Measurements from ENCODE around the gene SPIRE2. TPM values are rescaled to one million over a fixed set of nuclear protein-coding genes. Genes with fewer than 3 reads are reported as not detected.
"Not testable (repeated sequence)": the region's sequence is repeated elsewhere in the genome, so short reads cannot be mapped to it uniquely, and the experiment has no call there.

Gene SPIRE2
- total RNA-seq, 1 donor from 2014 or later, result 1.4 TPM

DNA sequence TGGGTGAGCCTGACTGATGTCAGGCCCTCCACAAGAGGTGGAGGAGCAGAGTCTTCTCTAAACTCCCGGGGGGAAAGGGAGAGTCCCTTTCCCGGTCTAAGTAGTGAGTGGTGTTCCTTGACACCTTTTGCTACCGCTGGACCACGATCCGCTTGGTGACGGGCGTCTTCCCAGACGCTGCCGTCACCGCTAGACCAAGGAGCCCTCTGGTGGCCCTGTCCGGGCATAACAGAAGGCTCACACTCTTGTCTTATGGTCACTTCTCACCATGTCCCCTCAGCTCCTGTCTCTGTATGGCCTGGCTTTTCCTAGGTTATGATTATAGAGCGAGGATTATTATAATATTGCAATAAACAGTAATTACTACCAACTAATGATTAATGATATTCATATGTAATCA lies 35.2 kb upstream of the SPIRE2 start:
- H3K36me3 Mint-ChIP-seq (ENCODE audit: low read depth); H3K27ac Mint-ChIP-seq (ENCODE audit: unreplicated experiment); H3K4me3 Mint-ChIP-seq (ENCODE audit: unreplicated experiment); DNase-seq (ENCODE audit: low spot score); H3K27me3 Mint-ChIP-seq (ENCODE audit: low read depth); H3K4me1 Mint-ChIP-seq (ENCODE audit: low read depth); H3K9me3 Mint-ChIP-seq (ENCODE audit: low read depth): not testable (repeated sequence)
- TF ChIP-seq, protein P1, sequence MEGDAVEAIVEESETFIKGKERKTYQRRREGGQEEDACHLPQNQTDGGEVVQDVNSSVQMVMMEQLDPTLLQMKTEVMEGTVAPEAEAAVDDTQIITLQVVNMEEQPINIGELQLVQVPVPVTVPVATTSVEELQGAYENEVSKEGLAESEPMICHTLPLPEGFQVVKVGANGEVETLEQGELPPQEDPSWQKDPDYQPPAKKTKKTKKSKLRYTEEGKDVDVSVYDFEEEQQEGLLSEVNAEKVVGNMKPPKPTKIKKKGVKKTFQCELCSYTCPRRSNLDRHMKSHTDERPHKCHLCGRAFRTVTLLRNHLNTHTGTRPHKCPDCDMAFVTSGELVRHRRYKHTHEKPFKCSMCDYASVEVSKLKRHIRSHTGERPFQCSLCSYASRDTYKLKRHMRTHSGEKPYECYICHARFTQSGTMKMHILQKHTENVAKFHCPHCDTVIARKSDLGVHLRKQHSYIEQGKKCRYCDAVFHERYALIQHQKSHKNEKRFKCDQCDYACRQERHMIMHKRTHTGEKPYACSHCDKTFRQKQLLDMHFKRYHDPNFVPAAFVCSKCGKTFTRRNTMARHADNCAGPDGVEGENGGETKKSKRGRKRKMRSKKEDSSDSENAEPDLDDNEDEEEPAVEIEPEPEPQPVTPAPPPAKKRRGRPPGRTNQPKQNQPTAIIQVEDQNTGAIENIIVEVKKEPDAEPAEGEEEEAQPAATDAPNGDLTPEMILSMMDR (IDR thresholded peaks at IDR 0.05), result peak; percentile 86

- no peaks in the 10 kb centered on the region for H3K9me3 Mint-ChIP-seq (ENCODE audit: low read depth)
- TF ChIP-seq, protein P1 (IDR thresholded peaks at IDR 0.05), result no peak
- H3K27ac Mint-ChIP-seq (ENCODE audit: unreplicated experiment), result no peak overlapping the region
- no peak for DNase-seq (ENCODE audit: low spot score)
- no peak overlapping the region for H3K4me3 Mint-ChIP-seq (ENCODE audit: unreplicated experiment)
- peaks cover 3% of the 10 kb centered on the region for H3K36me3 Mint-ChIP-seq (ENCODE audit: low read depth)
- peaks cover 4% of the 10 kb centered on the region for H3K4me1 Mint-ChIP-seq (ENCODE audit: low read depth)
- no peaks in the 10 kb centered on the region for H3K27me3 Mint-ChIP-seq (ENCODE audit: low read depth)
Observed at GRCh38 chr16:89793955-89794354, 34.3 kb upstream of the SPIRE2 start.

DNA sequence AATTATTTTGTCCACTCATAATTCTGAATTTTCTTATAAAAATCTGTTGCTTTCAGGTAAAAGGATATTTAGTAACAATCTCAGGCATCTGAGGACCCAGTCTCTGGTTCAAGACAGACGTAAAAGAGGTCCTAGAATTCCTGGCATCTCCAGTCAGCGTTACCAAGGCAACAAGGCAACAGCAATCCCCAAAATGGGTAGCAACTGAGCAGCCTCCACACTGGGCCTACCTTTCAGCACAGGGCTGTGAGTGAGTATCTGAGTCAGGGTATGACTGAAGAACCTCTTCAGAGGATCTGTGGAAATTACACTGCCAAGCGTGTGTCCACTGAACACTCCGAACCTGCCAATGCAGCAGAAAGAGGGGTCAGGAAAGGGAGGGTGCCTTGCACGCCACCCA lies 32.6 kb upstream of the SPIRE2 start:
- TF ChIP-seq, protein P1 (IDR thresholded peaks at IDR 0.05), result no peak
- no peaks in the 10 kb centered on the region for H3K9me3 Mint-ChIP-seq (ENCODE audit: low read depth)
- no peak overlapping the region for H3K27ac Mint-ChIP-seq (ENCODE audit: unreplicated experiment)
- peaks cover 4% of the 10 kb centered on the region for H3K4me1 Mint-ChIP-seq (ENCODE audit: low read depth)
- no peak for DNase-seq (ENCODE audit: low spot score)
- no peaks in the 10 kb centered on the region for H3K27me3 Mint-ChIP-seq (ENCODE audit: low read depth)
- H3K4me3 Mint-ChIP-seq (ENCODE audit: unreplicated experiment), result no peak overlapping the region
- H3K36me3 Mint-ChIP-seq (ENCODE audit: low read depth), result peaks cover 4% of the 10 kb centered on the region

DNA sequence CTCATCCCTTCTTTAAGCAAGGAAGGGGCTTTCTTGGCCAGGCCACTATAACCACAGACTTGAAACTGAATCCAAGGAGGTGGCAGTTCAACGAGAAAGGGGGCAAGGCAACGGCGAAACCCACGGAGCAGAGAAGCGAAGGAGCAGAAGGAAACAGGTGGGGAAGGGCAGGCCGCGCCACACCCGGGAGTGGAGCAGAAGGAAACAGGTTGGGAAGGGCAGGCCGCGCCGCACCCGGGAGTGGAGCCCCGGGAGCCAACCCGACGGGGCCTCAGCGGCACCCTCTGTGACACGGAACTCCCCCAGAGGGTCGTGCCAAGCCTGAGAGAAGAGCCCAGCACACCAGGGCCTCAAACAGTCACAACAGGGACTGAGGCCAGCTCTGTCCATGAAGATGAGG lies 32.2 kb upstream of the SPIRE2 start:
- Mint-ChIP-seq H3K4me1 (ENCODE audit: low read depth) (peaks cover 4% of the 10 kb centered on the region), H3K27ac (ENCODE audit: unreplicated experiment) (no peak overlapping the region), H3K9me3 (ENCODE audit: low read depth) (no peaks in the 10 kb centered on the region), H3K27me3 (ENCODE audit: low read depth) (no peaks in the 10 kb centered on the region), H3K36me3 (ENCODE audit: low read depth) (peaks cover 4% of the 10 kb centered on the region), H3K4me3 (ENCODE audit: unreplicated experiment) (no peak overlapping the region)
- TF ChIP-seq, protein P1 (IDR thresholded peaks at IDR 0.05), result no peak
- DNase-seq (ENCODE audit: low spot score), result no peak

DNA sequence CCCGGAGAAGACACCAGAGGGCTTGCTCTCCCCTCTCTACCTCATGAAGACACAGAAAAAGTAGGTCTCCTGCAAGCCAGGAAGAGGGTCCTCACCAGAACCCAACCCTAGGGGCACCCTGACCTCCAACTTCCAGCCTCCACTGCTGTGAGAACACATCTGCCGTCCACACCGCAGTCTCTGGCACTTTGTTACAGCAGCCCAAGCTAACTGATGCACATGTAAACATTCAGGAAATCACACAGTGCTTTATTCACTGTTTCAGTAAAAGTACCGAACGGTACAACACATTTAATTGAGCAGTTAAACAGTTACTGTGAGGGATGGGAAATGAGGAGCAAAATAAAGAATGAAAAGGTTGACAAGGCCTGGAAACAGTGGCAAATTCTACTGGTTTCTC lies 30.1 kb upstream of the SPIRE2 start:
- Mint-ChIP-seq H3K4me1 (ENCODE audit: low read depth) (peaks cover under 1% of the 10 kb centered on the region), H3K27me3 (ENCODE audit: low read depth) (no peaks in the 10 kb centered on the region), H3K36me3 (ENCODE audit: low read depth) (peaks cover 4% of the 10 kb centered on the region), H3K9me3 (ENCODE audit: low read depth) (no peaks in the 10 kb centered on the region), H3K27ac (ENCODE audit: unreplicated experiment) (no peak overlapping the region), H3K4me3 (ENCODE audit: unreplicated experiment) (no peak overlapping the region)
- no peak for DNase-seq (ENCODE audit: low spot score)
- TF ChIP-seq, protein P1 (IDR thresholded peaks at IDR 0.05), result no peak

Data from chondrocyte (in vitro differentiated cells).